HCT116 (cell line): ENCODE measurements around the gene DNAJC10.

Source experiments
- CTCF ChIP-seq, 3 experiments: fragments of 200-600 bp in 1 of 3; sonication (generic) in 1 of 3; IDR thresholded peaks in 2 of 3; conservative IDR thresholded peaks in 1 of 3; 2 replicates each; pipeline ENCODE4 v1.5.1; 2012 to 2017; ENCODE audit warnings: low read depth in 2 of 3, low read length in 2 of 3, antibody characterized with exemption in 1 of 3, borderline replicate concordance in 1 of 3, control low read depth in 1 of 3, mild to moderate bottlenecking in 1 of 3, mixed read lengths in 1 of 3, mixed run types in 1 of 3, moderate library complexity in 1 of 3; ENCODE audit not compliant: insufficient read depth in 1 of 3
- EZH2 ChIP-seq: fragments of 200-600 bp; sonication (generic); IDR thresholded peaks from 2 replicates; pipeline ENCODE4 v1.6.1; 2017; ENCODE audit warnings: antibody characterized with exemption, mixed run types
- EZH2phosphoT487 ChIP-seq: fragments of 200-600 bp; IDR thresholded peaks from 2 replicates; pipeline ENCODE4 v1.6.1; 2018; ENCODE audit warnings: antibody characterized with exemption, borderline replicate concordance
- JUND ChIP-seq: IDR thresholded peaks from 2 replicates; pipeline ENCODE4 v1.6.1; 2012
- POLR2A ChIP-seq: IDR thresholded peaks from 2 replicates; pipeline ENCODE4 v1.7.0; 2011; ENCODE audit warnings: borderline replicate concordance; ENCODE audit not compliant: insufficient read depth, insufficient read length; ENCODE audit errors: extremely low read depth
- POLR2AphosphoS5 ChIP-seq: IDR thresholded peaks from 2 replicates; pipeline ENCODE4 v1.6.1; 2011; ENCODE audit warnings: mild to moderate bottlenecking, low read depth, low read length, moderate library complexity
- RAD21 ChIP-seq: IDR thresholded peaks from 2 replicates; pipeline ENCODE4 v1.6.1; 2012; ENCODE audit warnings: low read depth, mild to moderate bottlenecking
- REST ChIP-seq: IDR thresholded peaks from 2 replicates; pipeline ENCODE4 v1.6.1; 2012; ENCODE audit warnings: low read depth
- SIN3A ChIP-seq: IDR thresholded peaks from 2 replicates; pipeline ENCODE4 v1.6.1; 2012; ENCODE audit warnings: low read depth
- SP1 ChIP-seq: IDR thresholded peaks from 2 replicates; pipeline ENCODE4 v1.6.1; 2012; ENCODE audit warnings: low read depth
- YY1 ChIP-seq: IDR thresholded peaks from 2 replicates; pipeline ENCODE4 v1.6.1; 2011; ENCODE audit warnings: low read length, low read depth, moderate library complexity, mild to moderate bottlenecking; ENCODE audit not compliant: insufficient replicate concordance; ENCODE audit errors: extremely low read depth
- ZFX ChIP-seq: fragments of 450-650 bp; IDR thresholded peaks from 2 replicates; pipeline ENCODE4 v1.6.1; 2017
- TF ChIP-seq, protein P1 (sequence below): IDR thresholded peaks from 2 replicates; pipeline ENCODE4 v1.6.1; 2011; ENCODE audit warnings: mild to moderate bottlenecking, low read length, moderate library complexity; ENCODE audit not compliant: insufficient replicate concordance; ENCODE audit errors: extremely low read depth
- TF ChIP-seq, protein P2 (sequence below): IDR thresholded peaks from 2 replicates; pipeline ENCODE4 v1.6.1; 2012

DNA sequence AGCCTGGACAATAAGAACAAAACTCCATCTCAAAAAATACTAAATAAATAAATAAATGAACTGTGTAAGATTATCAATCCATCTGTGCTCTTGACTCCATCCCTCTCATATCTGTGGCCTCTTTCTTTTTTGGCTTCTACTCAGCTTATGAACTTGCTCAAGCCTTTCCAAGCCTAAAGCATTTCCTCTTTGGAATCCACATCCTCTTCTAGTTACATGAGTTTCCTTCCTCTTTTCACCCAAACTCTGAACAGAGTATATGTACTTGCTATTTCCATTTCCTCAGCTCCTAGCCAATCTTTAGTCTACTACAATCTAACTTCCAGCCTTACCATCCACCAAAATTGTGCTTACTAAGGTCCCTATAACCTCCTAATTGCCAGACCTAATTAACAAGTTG, 2.5 kb upstream of the DNAJC10 start:
- TF ChIP-seq RAD21 (no peak), EZH2 (no peak), CTCF (IDR thresholded peaks at IDR 0.05 in 2 of 3, conservative IDR thresholded peaks at IDR 0.05 in 1 of 3; ENCODE audit: borderline replicate concordance in 1 of 3, insufficient read depth in 1 of 3, low read depth in 2 of 3, low read length in 2 of 3) (no peak), POLR2AphosphoS5 (no peak), YY1 (no peak), SP1 (no peak), POLR2A (no peak), JUND (no peak), EZH2phosphoT487 (no peak), REST (no peak), SIN3A (no peak), ZFX (no peak)
- TF ChIP-seq, protein P1, sequence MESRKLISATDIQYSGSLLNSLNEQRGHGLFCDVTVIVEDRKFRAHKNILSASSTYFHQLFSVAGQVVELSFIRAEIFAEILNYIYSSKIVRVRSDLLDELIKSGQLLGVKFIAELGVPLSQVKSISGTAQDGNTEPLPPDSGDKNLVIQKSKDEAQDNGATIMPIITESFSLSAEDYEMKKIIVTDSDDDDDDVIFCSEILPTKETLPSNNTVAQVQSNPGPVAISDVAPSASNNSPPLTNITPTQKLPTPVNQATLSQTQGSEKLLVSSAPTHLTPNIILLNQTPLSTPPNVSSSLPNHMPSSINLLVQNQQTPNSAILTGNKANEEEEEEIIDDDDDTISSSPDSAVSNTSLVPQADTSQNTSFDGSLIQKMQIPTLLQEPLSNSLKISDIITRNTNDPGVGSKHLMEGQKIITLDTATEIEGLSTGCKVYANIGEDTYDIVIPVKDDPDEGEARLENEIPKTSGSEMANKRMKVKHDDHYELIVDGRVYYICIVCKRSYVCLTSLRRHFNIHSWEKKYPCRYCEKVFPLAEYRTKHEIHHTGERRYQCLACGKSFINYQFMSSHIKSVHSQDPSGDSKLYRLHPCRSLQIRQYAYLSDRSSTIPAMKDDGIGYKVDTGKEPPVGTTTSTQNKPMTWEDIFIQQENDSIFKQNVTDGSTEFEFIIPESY, result no peak
- TF ChIP-seq, protein P2, sequence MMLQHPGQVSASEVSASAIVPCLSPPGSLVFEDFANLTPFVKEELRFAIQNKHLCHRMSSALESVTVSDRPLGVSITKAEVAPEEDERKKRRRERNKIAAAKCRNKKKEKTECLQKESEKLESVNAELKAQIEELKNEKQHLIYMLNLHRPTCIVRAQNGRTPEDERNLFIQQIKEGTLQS, result no peak
